ES-I3 (cell line): Measurements from ENCODE around the gene BCL10.

Experiments
- H3K36me3 ChIP-seq: 2 replicates; pipeline ENCODE4 v1.6.1; 2013; ENCODE audit warnings: mild to moderate bottlenecking, low read length, control low read depth, moderate library complexity; ENCODE audit not compliant: insufficient read depth
- H3K4me1 ChIP-seq: 2 replicates; pipeline ENCODE4 v1.6.1; 2013; ENCODE audit warnings: mild to moderate bottlenecking, control low read depth, low read length; ENCODE audit not compliant: insufficient read depth
- H3K9ac ChIP-seq: 2 replicates; pipeline ENCODE4 v1.6.1; 2013; ENCODE audit warnings: low read depth, mild to moderate bottlenecking, low read length, moderate library complexity
- H3K9me3 ChIP-seq: 2 replicates; pipeline ENCODE4 v1.6.1; 2013; ENCODE audit warnings: mild to moderate bottlenecking, low read length, moderate library complexity; ENCODE audit not compliant: control insufficient read depth, insufficient read depth

Gene BCL10

GRCh38 chr1:85289848-85290335 lies 13.5 kb upstream of the BCL10 start:
- no peaks in the 10 kb centered on the region for H3K4me1 ChIP-seq
- H3K9me3 ChIP-seq, result no peaks in the 10 kb centered on the region
- H3K9ac ChIP-seq, result no peak overlapping the region
- no peaks in the 10 kb centered on the region for H3K36me3 ChIP-seq

- no peaks in the 10 kb centered on the region for H3K4me1 ChIP-seq
These were observed 12.9 kb upstream of the BCL10 start for GRCh38 chr1:85289207-85289847.

DNA sequence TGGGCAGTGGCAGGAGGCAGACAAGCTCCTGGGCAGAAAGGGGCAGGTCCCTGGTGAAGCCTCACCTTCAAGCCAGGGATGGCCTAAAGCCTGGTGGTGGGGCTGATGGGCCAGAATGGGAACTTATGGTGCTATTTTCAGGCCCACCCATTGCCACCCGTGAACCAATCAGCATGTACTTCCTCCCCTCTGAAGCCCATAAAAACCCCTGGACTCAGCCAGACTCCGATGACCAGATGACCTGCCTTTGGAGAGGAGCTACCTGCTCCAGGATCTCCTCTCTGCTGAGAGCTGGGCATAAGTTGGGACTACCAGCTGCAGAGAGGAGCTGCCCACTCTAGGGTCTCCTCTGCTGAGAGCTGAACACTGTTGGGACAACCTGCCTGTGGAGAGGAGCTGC lies 7.8 kb upstream of the BCL10 start:
- H3K4me1 ChIP-seq, result no peaks in the 10 kb centered on the region; the same call in 1 of the 2 replicates
- no peaks in the 10 kb centered on the region for H3K9me3 ChIP-seq
- no peak overlapping the region for H3K9ac ChIP-seq
- H3K36me3 ChIP-seq, result no peaks in the 10 kb centered on the region

More at GRCh38 chr1:85289207-85289847, 12.9 kb upstream of the BCL10 start:
- Histone ChIP-seq H3K9me3 (no peaks in the 10 kb centered on the region), H3K9ac (no peak overlapping the region), H3K36me3 (no peaks in the 10 kb centered on the region)

DNA sequence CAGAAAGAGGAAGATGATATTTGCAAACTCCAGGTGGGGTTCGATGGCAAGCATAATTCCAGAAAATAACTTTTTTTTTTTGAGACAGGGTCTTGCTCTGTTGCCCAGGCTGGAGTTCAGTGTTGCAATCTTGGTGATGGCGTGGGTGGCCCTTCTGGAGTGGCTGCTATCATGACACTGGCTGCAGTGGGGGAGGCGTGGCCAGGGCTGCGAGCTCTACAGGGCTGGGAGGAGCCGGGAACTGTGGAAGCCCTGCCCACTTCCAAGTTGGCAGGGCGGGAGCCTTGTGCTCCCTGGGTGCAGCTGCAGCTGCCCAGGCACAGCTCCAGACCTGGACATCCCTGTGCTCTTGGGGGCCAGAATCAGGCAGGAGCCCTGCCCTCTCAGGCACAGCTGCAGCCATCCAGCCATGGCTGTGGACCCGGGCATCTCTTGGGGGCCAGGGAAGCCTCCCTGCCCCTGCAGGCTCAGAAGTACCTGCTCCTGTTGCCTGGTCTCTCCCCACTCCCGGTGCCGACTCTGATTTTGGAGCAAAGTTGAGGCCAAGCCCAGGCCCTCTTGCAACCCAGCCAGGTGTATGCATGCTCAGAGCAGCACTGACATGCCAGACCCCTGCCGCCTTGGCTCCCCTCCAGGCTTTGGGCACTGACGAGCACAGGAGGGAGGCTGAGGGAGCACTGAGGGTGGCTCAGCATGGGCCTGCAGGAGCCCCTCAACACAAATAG lies 7.2 kb upstream of the BCL10 start:
- Histone ChIP-seq H3K4me1 (no peaks in the 10 kb centered on the region; the same call in 1 of the 2 replicates), H3K9ac (no peak overlapping the region), H3K9me3 (no peaks in the 10 kb centered on the region), H3K36me3 (no peaks in the 10 kb centered on the region)

GRCh38 chr1:85282424-85282823 lies 6.0 kb upstream of the BCL10 start:
- Histone ChIP-seq H3K9ac (no peak overlapping the region), H3K9me3 (no peaks in the 10 kb centered on the region), H3K36me3 (no peaks in the 10 kb centered on the region), H3K4me1 (no peaks in the 10 kb centered on the region; the same call in 1 of the 2 replicates)

DNA sequence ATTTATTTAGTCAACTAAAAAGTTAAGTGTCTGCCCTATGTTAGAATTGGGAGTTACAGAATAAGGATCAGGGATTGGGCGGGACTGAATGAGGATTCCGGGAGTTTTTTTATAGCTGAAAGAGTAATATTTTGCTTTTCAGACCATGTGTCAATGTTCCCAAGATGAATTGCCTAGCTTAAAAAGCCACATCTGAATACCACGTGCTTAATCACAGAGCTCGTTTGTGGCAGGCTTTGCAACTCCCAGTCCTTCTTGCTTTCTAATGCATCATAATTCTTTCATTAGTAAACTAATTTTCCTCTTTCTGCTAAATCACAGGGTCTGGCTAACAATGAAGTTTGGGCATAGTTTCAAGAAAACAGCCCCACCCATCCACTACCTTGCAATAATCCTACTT lies 4.2 kb upstream of the BCL10 start:
- no peaks in the 10 kb centered on the region for H3K9me3 ChIP-seq
- H3K9ac ChIP-seq, result no peak overlapping the region
- H3K36me3 ChIP-seq, result no peaks in the 10 kb centered on the region
- no peaks in the 10 kb centered on the region; the same call in 1 of the 2 replicates for H3K4me1 ChIP-seq

DNA sequence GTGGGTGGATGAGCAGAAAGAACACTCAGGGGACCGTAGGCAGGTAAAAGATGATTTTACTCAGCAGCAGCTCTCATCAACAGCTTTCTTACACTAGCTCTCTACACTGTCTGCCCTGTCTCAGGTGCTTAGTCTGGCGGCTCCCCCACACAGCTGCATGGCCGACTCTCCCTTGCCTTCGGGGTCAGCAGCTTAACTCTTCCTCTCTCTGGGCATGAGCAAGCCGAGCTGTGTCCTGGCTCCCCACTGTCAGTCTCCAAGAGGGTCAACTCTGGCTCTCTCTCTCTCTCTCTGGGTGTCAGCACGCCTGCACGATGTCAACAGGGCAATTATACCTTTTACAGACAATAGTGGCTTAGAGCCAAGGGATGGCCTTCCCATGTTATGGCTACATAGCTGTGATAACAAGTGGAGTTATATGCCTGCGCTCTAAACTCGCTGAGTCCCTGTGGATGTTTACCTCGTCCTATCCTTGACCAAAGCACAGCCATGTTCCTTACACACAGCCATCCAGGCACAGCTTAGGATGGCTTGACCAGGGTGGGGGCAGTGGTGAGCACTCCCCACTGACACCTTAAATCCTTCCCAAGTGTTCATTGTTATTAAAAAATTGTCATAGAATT lies 3.1 kb upstream of the BCL10 start:
- H3K4me1 ChIP-seq, result peaks cover 9% of the 10 kb centered on the region; the same call in 1 of the 2 replicates
- H3K9me3 ChIP-seq, result no peaks in the 10 kb centered on the region
- no peaks in the 10 kb centered on the region for H3K36me3 ChIP-seq
- no peak overlapping the region for H3K9ac ChIP-seq

DNA sequence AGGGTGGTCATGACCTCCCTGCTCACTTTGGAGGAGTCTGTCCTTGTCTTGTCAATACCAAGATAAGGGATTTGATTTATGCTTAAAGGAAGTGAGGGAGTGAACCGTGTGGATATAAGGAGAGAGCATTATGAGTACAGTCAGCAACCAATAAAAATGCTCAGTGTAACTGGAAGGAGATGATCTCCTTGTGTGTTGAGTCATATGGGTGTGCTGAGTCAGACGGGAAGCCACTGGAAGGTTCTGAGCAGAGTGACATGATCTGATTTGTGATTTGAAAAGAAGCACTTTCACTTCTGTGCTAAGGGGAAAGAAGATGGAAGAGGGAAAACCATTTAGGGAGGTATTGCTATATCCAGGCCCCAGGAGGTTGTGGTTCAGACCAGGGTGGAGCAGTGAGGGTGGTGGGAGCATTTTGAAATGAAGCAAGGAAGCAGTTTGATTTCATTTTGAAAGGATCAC lies 2.5 kb upstream of the BCL10 start:
- Histone ChIP-seq H3K9ac (no peak overlapping the region), H3K36me3 (no peaks in the 10 kb centered on the region), H3K9me3 (no peaks in the 10 kb centered on the region), H3K4me1 (peaks cover 13% of the 10 kb centered on the region; the same call in 1 of the 2 replicates)

DNA sequence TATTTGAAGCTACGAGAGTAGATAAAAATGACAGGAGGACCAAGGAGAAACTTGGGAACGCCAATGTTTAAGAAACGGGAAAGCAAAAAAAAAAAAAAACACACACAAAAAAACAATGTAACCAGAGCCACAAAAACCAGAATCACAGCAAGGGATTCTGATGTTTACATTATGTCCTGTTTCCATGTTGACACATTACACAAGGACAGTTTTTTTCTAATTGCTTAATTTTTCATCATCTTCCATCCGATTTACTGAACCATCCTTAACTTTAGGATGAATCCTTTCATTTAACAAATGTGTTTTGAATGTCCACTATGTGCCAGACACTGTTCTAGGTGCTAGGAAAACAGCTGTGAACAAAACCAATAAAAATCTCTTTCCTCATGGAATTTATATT lies 1.4 kb upstream of the BCL10 start:
- H3K9ac ChIP-seq, result no peak overlapping the region
- H3K4me1 ChIP-seq, result peaks cover 13% of the 10 kb centered on the region; the same call in 1 of the 2 replicates
- H3K36me3 ChIP-seq, result peaks cover 2% of the 10 kb centered on the region; the same call in 1 of the 2 replicates
- no peaks in the 10 kb centered on the region for H3K9me3 ChIP-seq

- Histone ChIP-seq H3K36me3 (peaks cover 3% of the 10 kb centered on the region; the same call in 1 of the 2 replicates), H3K4me1 (peaks cover 13% of the 10 kb centered on the region; the same call in 1 of the 2 replicates), H3K9me3 (no peaks in the 10 kb centered on the region), H3K9ac (peak overlapping the region; percentile 47)
These were observed 677 bp upstream of the BCL10 start for GRCh38 chr1:85276978-85277639.

DNA sequence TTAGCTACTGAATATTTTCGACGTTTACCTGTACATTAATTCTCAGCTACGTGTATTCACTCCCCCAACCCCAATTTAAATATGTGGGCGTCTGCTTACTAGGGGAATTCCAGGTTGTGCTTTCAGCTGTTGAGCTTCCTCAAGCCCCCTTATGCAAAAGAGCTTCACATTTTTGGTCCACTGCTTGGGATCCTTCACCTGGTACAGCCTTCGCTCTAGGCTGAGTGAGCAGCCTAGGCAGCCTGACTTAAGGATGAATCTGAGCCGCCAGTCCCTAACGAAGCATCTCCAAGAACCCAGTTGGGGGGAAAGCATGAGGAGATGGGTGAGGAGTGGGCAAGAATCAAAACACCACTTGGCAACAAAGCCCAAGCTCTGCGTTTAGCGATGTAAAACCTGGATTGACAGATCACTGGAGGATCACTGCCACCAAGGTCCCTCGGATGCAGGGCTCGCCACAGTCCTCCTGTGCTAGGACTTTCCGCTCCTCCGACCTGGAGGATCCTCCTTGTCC lies 674 bp downstream of the BCL10 start:
- H3K9me3 ChIP-seq, result no peaks in the 10 kb centered on the region
- H3K4me1 ChIP-seq, result peaks cover 13% of the 10 kb centered on the region; the same call in 1 of the 2 replicates
- peaks cover 3% of the 10 kb centered on the region for H3K36me3 ChIP-seq
- peak overlapping the region; percentile 83 for H3K9ac ChIP-seq

GRCh38 chr1:85274969-85275453 lies 1.4 kb downstream of the BCL10 start:
- H3K9me3 ChIP-seq, result no peaks in the 10 kb centered on the region
- H3K4me1 ChIP-seq, result peaks cover 13% of the 10 kb centered on the region; the same call in 1 of the 2 replicates
- peak overlapping the region; percentile 83 for H3K9ac ChIP-seq
- peaks cover 11% of the 10 kb centered on the region for H3K36me3 ChIP-seq

- Histone ChIP-seq H3K4me1 (peaks cover 13% of the 10 kb centered on the region; the same call in 1 of the 2 replicates), H3K9ac (no peak overlapping the region)
These were observed 3.0 kb downstream of the BCL10 start for GRCh38 chr1:85273397-85273796.

More at GRCh38 chr1:85273397-85273796, 3.0 kb downstream of the BCL10 start:
- no peaks in the 10 kb centered on the region for H3K9me3 ChIP-seq
- H3K36me3 ChIP-seq, result peaks cover 11% of the 10 kb centered on the region
